CD1c-positive myeloid dendritic cell (primary cell): ENCODE measurements around the gene KIF2A.

Experiments
- DNase-seq: peaks from one replicate; pipeline ENCODE4 v3.0.0-alpha.2; 2016; ENCODE audit errors: extremely low spot score

The KIF2A gene

DNA sequence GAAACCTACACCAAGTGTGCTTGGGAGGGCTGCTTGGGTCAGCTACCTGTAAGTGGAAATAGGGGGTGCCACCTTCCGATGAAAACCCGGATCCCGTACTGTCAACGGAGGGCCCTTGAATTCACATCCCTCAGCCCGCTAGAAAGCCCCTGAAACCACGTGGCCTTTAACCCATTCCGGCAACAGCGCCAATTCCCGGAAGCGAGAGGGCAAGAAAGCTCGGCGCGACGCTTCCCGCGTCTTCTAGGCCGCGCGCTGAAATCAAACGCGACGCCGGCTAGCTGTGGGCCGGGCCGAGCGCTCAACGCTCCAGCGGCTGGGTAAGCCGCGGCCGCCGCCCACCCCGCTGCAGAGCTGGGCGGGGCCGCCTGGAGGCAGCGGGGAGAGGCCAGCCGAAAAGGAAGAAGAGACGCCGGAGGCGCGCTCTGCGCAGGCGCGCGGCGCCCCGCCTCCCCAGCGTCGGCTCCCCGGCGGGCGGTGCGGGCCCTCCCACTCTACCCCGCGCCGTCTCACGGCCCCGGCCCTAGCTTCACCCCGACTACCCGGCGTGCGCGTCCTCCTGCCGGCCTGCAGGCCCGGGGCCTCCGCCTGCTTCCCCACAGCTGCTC is at the start of gene KIF2A:
Gene KIF2A, plus strand, starts transcription at position 492 of the 608 bp plus-strand sequence. CDS start 267 bp downstream, outside the sequence.
- peak; percentile 97 for DNase-seq

GRCh38 chr5:62257020-62257367 is 49.0 kb upstream of the KIF2A start:
- DNase-seq: no peak

DNA sequence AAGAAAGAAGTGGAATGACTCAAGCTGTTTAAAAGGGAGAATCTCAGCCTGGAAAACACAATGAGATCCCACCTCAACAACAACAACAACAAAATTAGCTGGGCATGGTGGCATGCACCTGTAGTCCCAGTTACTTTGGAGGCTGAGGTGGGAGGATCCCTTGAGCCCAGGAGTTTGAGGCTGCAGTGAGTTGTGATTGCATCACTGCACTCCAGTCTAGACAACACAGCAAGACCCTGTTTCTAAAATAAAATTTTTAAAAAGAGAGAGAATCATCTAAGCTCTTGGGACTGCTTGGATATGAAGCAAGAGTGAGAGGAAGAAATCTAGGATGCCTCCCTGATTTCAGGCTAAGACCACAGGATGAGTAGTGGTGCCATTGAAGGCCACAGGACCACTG is 47.4 kb upstream of the KIF2A start:
- DNase-seq: no peak

DNA sequence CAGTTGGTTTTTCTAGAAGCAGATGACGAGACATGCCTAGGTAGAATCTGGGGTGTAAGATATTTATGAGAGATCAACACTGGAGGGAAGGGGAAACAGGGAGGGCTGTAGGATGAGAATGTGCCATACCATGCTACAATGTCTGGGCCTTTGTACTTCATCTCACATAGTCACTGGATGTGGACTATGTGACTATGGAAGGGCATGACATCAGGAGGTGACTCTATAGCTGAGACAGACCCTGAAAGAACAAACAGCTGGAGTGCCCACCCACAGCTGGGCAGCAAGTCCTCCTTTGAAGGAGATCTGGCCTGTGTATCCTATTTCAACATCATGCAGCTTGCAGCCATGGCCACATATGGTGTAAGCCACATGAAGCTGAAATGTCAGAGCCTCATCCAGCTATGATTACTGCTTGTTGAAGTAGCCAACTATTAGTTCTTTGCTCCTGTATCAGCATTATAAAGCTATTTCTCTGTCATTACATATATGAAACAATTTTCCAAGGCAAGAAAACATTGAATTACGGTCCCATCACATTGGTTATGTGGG is 46.2 kb upstream of the KIF2A start:
- no peak for DNase-seq

DNA sequence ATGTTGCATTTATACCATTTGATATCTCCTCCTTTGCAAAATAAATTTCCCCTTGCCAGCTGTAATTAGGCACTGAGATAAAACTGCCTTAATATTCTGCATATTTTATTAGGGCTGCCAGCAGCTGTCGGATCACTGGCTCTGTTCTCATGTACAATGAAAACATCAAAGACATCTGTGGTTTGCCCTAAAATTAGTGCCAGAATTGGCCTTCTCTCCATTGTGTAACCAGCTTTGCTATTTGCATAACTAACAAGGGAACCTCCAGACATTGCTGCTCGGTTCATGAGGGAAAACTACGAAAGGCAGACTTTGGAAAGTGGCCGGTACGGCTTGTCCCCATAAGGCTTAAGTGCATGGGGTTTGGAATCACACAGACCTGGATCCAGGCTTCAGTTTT is 45.5 kb upstream of the KIF2A start:
- DNase-seq: no peak

DNA sequence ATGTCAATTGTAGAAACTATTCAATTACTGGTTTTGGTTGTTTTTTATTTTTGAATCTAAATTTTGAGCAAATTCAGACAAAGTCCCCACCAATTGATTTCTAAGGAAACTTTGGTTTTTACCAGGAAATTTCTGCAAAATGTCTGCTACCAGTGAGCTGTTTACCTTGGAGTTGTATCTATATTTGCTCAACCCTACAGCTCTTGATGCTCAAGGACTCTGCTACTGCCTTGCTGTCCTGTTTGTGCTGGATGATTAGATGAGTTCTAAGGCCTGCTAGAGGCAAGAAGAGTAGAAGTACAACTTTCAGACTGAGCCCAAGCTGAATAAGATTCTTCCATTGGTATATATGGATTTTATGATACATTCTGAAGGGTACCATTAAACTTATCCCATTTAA is 42.6 kb upstream of the KIF2A start:
- no peak for DNase-seq

GRCh38 chr5:62265648-62266112 is 40.3 kb upstream of the KIF2A start:
- DNase-seq: no peak

DNA sequence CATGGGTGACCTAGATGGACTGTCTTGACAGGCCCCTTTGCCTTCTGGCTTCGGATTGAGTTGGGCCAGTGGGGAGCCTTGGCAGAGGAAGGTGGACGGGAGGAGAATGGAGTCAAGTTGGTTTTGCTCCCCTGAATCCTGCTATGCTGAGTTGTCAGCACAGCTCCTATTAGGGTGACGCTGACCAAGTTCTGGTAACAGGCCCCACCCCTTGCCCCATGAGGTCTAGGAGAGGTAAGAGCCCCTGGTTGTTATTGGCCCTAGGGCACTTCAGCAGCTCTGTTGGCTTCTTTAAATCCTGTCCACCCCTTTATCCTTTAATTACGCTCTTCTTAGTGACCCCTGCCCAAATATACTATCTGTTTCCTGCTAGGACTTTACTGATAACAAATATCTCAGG is 39.4 kb upstream of the KIF2A start:
- no peak for DNase-seq

- DNase-seq: no peak
These were observed 37.8 kb upstream of the KIF2A start for GRCh38 chr5:62268234-62268633.

- no peak for DNase-seq
These were observed 37.2 kb upstream of the KIF2A start for GRCh38 chr5:62268792-62269191.

DNA sequence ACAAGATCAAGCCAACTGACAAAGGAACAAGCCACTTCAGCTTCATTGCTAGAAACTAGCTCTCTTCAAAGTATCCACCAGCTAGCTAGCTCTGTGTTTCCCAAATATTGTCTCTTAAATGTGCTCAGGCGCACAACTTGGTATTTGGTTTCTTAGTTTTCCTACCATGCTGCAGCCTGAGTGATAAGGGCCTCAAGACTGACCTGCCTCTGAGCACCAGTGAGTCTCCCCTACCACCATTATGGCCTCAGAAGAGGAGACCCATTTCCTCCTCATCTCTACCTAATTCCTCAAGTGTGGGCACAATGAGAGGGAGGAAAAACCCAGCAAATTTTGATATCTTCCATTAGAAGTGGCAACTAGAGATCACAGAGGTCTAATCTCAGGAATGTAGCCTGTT is 34.6 kb upstream of the KIF2A start:
- DNase-seq: no peak

DNA sequence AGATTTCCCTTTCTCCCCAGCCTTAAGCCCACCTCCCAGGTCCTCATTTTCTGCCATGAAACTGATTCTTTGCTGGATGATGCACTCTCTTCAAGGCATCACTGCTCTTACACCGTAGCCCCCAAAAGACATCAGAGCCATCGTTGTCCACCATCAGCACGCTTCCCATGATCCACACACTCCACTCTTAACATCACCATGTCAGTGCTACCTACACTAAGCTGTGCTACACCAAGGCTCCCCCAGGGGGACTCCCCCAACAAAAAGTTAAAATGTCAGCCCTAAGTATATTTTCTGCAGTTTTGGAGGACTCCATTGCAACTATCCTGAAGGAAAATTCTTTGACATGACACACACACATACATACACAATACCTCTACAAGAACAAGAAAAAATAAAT is 34.1 kb upstream of the KIF2A start:
- no peak for DNase-seq

DNA sequence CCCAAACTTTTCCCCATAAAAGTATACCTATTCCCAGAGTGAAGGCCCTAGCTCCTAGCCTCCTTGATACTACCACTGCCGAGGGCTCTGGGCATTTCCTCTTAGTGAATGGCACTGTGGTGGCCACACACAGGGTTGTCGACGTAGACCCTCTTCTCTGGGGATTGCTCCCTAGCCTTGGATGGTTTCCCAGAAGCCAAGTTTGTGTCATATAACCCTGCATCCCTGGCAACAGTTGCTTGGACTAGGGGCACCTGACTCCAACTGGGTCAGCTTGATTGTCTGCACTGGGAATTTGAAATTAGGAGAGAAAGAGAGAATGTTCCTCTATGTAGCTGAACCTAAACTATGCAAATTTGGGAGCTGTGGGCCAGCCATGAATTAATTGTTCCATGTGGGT is 32.3 kb upstream of the KIF2A start:
- no peak for DNase-seq

GRCh38 chr5:62275581-62275980 is 30.4 kb upstream of the KIF2A start:
- no peak for DNase-seq

DNA sequence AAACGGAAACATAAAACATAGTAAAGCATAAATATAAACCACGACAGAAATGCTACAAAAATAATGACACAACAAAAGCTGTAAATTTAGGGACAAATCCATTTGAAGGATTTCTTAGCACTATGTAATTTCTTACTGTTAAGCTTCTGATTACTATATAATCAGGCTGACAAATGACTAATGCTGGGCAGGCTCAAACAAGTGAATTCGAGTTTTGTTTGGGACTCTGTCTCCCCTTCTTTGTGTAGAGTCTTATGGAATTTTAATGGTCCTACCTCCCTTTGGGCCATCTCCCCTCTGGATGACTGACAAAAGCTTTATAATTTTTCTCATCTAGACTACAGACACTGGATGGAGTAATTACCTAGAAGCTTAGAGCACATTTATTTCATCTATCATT is 24.6 kb upstream of the KIF2A start:
- DNase-seq: no peak

- DNase-seq: peak; percentile 53
These were observed 23.9 kb upstream of the KIF2A start for GRCh38 chr5:62282064-62282463.

GRCh38 chr5:62283005-62283404 is 23.0 kb upstream of the KIF2A start:
- DNase-seq: no peak

DNA sequence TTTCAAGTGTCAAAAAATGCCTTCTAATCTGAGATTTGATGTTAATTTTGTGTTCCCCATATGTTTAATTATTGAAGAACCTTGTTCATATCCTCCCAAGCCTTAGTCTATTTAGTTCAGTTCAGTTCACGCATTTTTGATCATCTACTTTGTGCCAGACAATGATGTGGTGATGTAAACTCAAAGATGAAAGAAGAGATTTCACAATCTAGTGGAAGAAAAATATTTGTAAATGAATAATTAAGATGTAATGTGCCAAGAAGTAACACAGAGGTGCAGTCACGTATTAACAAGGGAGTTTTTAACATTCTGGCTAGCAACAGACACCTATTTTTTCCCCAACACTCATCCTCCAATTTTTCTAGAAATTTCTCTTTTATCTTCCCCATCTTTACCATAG is 22.1 kb upstream of the KIF2A start:
- no peak for DNase-seq

GRCh38 chr5:62284946-62285891 is 20.8 kb upstream of the KIF2A start:
- DNase-seq: peak; percentile 81

DNA sequence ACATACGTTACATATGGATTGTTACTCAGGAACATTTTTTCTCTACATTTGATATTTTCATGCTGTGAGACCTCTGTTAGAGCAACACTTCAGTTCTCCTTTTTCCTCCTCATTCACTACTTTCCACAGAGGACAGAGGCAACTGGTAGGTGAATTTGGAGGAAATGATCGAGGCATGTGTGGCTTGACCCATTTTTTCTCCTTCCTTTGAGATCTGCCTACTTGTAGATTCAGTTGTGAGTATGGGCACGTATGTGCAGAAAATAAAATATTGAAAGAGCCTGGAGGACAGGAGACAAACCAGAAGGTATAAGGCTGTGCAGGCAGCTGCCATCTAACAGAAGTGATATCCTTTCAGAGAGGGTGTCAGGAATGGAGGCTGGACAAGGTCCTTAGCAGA is 19.2 kb upstream of the KIF2A start:
- no peak for DNase-seq

GRCh38 chr5:62287237-62287636 is 18.8 kb upstream of the KIF2A start:
- DNase-seq: peak; percentile 64

DNA sequence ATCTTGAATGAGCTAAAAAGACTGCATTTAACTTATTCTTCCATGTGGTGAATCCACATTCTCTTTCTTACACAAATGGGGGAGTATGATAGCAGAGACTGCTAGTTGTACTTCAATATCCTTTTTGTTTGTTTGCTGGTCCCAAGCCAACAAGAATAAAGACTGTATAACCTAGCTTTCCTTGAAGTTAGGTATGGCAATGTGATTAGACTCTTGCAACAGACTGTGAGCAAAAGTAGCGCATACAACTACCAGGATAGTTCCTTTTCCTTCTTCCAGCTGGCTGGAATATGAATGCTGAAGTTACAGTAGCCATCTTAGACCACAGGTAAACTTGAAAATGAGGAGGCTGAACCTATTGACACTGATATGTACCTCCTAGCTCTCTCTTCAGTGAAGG is 17.9 kb upstream of the KIF2A start:
- no peak for DNase-seq

GRCh38 chr5:62289813-62290212 is 16.2 kb upstream of the KIF2A start:
- DNase-seq: no peak
